Choroid plexus epithelial cell (primary cell): ENCODE results near the gene PSMD3.
"Not testable (repeated sequence)": the region's sequence is repeated elsewhere in the genome, so short reads cannot be mapped to it uniquely, and the experiment has no call there.

Source experiments
- DNase-seq: peaks from one replicate; pipeline ENCODE4 v3.0.0-alpha.2; 2010; ENCODE audit warnings: low read depth
- H3K4me3 ChIP-seq: 2 replicates; pipeline ENCODE4 v1.5.1; 2011; ENCODE audit warnings: low read depth, mild to moderate bottlenecking, control low read depth, low read length, moderate library complexity
- CTCF ChIP-seq: conservative IDR thresholded peaks from 2 replicates; pipeline ENCODE4 v1.5.1; 2011; ENCODE audit warnings: low read depth, mild to moderate bottlenecking, control low read depth, inconsistent platforms, low read length, moderate library complexity

Gene PSMD3

GRCh38 chr17:39996162-39996561, 15.6 kb downstream of the PSMD3 start:
- no peak for DNase-seq
- TF ChIP-seq CTCF, result no peak

GRCh38 chr17:39996800-39997199, 16.2 kb downstream of the PSMD3 start:
- H3K4me3 ChIP-seq, result no peak overlapping the region
- DNase-seq, result no peak
- TF ChIP-seq CTCF, result no peak

More at GRCh38 chr17:39996162-39996561, 15.6 kb downstream of the PSMD3 start:
- no peak overlapping the region for H3K4me3 ChIP-seq

GRCh38 chr17:39997543-39997942, 16.9 kb downstream of the PSMD3 start:
- no peak for DNase-seq
- H3K4me3 ChIP-seq, result no peak overlapping the region
- TF ChIP-seq CTCF, result no peak

GRCh38 chr17:39999067-39999466, 18.5 kb downstream of the PSMD3 start:
- TF ChIP-seq CTCF, result no peak
- H3K4me3 ChIP-seq, result no peak overlapping the region
- DNase-seq, result no peak

- DNase-seq, result no peak
- TF ChIP-seq CTCF, result no peak
These were observed 19.6 kb downstream of the PSMD3 start for GRCh38 chr17:40000161-40000560.

GRCh38 chr17:40001335-40001734, 20.7 kb downstream of the PSMD3 start:
- DNase-seq, H3K4me3 ChIP-seq: not testable (repeated sequence)

More at GRCh38 chr17:40000161-40000560, 19.6 kb downstream of the PSMD3 start:
- no peak overlapping the region for H3K4me3 ChIP-seq

- DNase-seq, result no peak
- TF ChIP-seq CTCF, result no peak
- H3K4me3 ChIP-seq, result no peak overlapping the region
These were observed 23.5 kb downstream of the PSMD3 start for GRCh38 chr17:40004072-40004471.

GRCh38 chr17:40004712-40005111, 24.1 kb downstream of the PSMD3 start:
- H3K4me3 ChIP-seq, result no peak overlapping the region
- no peak for DNase-seq
- no peak for TF ChIP-seq CTCF
